Measurements from ENCODE around the gene VWA5B1. TPM values are rescaled to one million over a fixed set of nuclear protein-coding genes. Genes with fewer than 3 reads are reported as not detected.

The VWA5B1 gene
- total and polyA plus RNA-seq, 2 of the 8 experiments (the other 6 are each of a cell fraction or from before 2014, with no cell fraction given), result 0.54 to 2.3 TPM

- TF ChIP-seq CTCF (IDR thresholded peaks at IDR 0.05; ENCODE audit: control extremely low read depth in 1 of 3, insufficient read depth in 1 of 3, low read depth in 1 of 3, low read length in 3 of 3), result peak; percentile 96 to 98 (median 97)
- TF ChIP-seq TAF1 (IDR thresholded peaks at IDR 0.05; ENCODE audit: low read depth, low read length), result no peak
- TF ChIP-seq SRF (IDR thresholded peaks at IDR 0.05; ENCODE audit: low read depth, low read length), result no peak
- no peak for TF ChIP-seq POLR2AphosphoS5 (IDR thresholded peaks at IDR 0.05; ENCODE audit: low read depth, low read length)
- no peak for TF ChIP-seq POLR2A (IDR thresholded peaks at IDR 0.05; ENCODE audit: control extremely low read depth in 1 of 2, low read depth in 2 of 2, low read length in 2 of 2)
- TF ChIP-seq SP2 (IDR thresholded peaks at IDR 0.05; ENCODE audit: low read length), result no peak
- no peak for TF ChIP-seq PHF8 (conservative IDR thresholded peaks at IDR 0.05; ENCODE audit: low read depth, low read length)
Measured at GRCh38 chr1:20361805-20362381, 71.2 kb downstream of the VWA5B1 start (continued).

All from H1 (cell line).